Parathyroid adenoma (tissue), 2 donors: ENCODE data around the gene SERPINA7.

Source experiments
- H2AFZ ChIP-seq: fragments of 300-600 bp; sonication (generic); one replicate; pipeline ENCODE4 v1.7.0; 2017; ENCODE audit warnings: antibody characterized with exemption, mild to moderate bottlenecking
- H3K27ac ChIP-seq: fragments of 300-600 bp; sonication (generic); one replicate; pipeline ENCODE4 v1.7.0; 2017
- H3K27me3 ChIP-seq: fragments of 300-600 bp; sonication (generic); one replicate; pipeline ENCODE4 v1.7.0; 2017; ENCODE audit warnings: low read length; ENCODE audit not compliant: control insufficient read depth, insufficient read depth
- H3K36me3 ChIP-seq: fragments of 300-600 bp; sonication (generic); one replicate; pipeline ENCODE4 v1.7.0; 2017; ENCODE audit warnings: low read length; ENCODE audit not compliant: control insufficient read depth, insufficient read depth
- H3K4me1 ChIP-seq: fragments of 300-600 bp; sonication (generic); one replicate; pipeline ENCODE4 v1.7.0; 2017; ENCODE audit warnings: control low read depth
- H3K4me2 ChIP-seq: fragments of 300-600 bp; sonication (generic); one replicate; pipeline ENCODE4 v1.7.0; 2017; ENCODE audit warnings: low read length
- H3K4me3 ChIP-seq: fragments of 300-600 bp; sonication (generic); one replicate; pipeline ENCODE4 v1.7.0; 2017; ENCODE audit warnings: low read depth, low read length
- H3K79me2 ChIP-seq: fragments of 300-600 bp; sonication (generic); one replicate; pipeline ENCODE4 v1.7.0; 2017; ENCODE audit warnings: control low read depth
- H3K9ac ChIP-seq: fragments of 300-600 bp; sonication (generic); one replicate; pipeline ENCODE4 v1.7.0; 2017; ENCODE audit warnings: mild to moderate bottlenecking
- H3K9me3 ChIP-seq: fragments of 300-600 bp; sonication (generic); one replicate; pipeline ENCODE4 v1.7.0; 2017; ENCODE audit warnings: low read length; ENCODE audit not compliant: control insufficient read depth
- TF ChIP-seq, protein P1 (sequence below): fragments of 300-600 bp; sonication (generic); IDR thresholded peaks from one replicate; pipeline ENCODE4 v1.7.0; 2017; ENCODE audit warnings: antibody characterized with exemption, mild to moderate bottlenecking
- donor health status: primary hyperparathyroidism.

The SERPINA7 gene

DNA sequence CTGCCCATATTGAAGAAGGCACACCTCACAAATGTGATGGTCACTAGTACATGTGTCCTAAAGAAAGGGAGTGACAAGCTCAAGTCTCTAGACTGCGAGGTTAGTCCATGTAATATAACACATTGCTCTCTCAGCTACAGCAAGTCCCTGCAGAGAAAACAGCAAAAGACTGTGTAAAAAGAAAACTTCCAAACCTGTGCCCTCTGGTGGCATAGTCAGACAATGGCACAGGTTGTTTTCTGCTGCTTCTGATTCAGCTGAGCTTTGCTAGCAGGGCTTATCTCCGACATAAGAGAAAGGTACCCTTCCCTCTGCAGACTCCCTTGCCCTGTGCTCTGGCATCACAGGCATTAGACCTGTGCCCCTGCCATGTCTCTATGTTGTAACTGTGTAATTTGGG, 1.4 kb upstream of the SERPINA7 start:
- Histone ChIP-seq H3K9me3 (no peaks in the 10 kb centered on the region), H2AFZ (no peak overlapping the region), H3K4me1 (no peaks in the 10 kb centered on the region)

DNA sequence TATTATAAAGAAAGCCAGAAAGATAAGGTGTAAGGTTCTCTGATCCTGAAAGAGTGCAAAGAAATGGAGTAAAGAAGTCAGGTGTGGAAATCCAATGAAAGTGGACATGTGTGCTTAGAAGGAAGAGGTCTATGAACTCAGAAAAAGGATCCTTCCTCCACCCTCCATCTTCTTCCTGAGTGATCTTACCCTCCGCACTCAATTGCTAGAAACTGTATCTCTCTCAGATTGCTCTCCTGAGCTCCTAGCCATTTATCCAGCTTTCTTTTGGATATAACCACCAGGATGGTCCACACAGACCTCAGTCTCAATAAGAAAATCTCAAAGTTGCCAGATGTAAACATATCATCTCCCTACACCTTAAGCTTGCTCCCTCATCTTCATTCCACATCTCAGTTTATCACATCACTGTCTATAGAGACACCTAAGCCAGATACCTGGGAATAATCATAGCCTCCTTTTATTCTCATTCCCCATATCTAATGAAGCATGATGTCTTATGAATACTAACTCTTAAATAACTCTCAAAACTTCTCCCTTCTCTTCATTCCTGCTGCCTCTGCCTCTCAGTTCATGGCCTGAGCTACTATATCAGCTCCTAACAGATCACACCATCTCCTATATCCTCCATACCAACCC, 573 bp downstream of the SERPINA7 start:
- Histone ChIP-seq H3K27me3 (no peaks in the 10 kb centered on the region), H3K4me2 (no peak overlapping the region), H3K9me3 (no peaks in the 10 kb centered on the region), H3K4me1 (no peaks in the 10 kb centered on the region), H2AFZ (no peak overlapping the region), H3K79me2 (no peaks in the 10 kb centered on the region), H3K4me3 (no peak overlapping the region), H3K9ac (no peak overlapping the region), H3K36me3 (no peaks in the 10 kb centered on the region), H3K27ac (no peak overlapping the region)
- TF ChIP-seq, protein P1, sequence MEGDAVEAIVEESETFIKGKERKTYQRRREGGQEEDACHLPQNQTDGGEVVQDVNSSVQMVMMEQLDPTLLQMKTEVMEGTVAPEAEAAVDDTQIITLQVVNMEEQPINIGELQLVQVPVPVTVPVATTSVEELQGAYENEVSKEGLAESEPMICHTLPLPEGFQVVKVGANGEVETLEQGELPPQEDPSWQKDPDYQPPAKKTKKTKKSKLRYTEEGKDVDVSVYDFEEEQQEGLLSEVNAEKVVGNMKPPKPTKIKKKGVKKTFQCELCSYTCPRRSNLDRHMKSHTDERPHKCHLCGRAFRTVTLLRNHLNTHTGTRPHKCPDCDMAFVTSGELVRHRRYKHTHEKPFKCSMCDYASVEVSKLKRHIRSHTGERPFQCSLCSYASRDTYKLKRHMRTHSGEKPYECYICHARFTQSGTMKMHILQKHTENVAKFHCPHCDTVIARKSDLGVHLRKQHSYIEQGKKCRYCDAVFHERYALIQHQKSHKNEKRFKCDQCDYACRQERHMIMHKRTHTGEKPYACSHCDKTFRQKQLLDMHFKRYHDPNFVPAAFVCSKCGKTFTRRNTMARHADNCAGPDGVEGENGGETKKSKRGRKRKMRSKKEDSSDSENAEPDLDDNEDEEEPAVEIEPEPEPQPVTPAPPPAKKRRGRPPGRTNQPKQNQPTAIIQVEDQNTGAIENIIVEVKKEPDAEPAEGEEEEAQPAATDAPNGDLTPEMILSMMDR, result no peak

More for the DNA sequence above, 1.4 kb upstream of the SERPINA7 start:
- no peak overlapping the region for H3K4me3 ChIP-seq
- H3K36me3 ChIP-seq, result no peaks in the 10 kb centered on the region
- TF ChIP-seq, protein P1, result no peak
- no peak overlapping the region for H3K27ac ChIP-seq
- H3K4me2 ChIP-seq, result no peak overlapping the region
- H3K27me3 ChIP-seq, result no peaks in the 10 kb centered on the region
- no peaks in the 10 kb centered on the region for H3K79me2 ChIP-seq
- H3K9ac ChIP-seq, result no peak overlapping the region

DNA sequence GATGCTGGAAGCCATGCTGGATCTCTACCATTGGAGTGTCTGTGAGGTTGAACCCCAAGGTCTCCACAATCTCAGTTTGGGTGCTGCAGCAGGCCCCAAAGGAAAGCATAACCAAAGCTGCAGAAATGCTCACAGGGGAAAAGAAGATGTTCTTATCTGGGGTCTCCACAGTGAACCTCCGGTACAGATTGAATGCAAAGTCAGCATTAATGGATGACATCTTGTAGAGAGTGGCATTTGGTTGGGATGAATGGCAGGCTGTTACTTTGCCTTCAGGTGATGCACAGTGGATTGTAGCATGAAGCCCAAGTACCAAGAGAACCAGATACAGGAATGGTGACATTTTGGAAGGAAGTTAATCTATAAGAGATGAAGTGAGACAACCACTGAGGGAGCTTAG, 1.8 kb downstream of the SERPINA7 start:
- no peaks in the 10 kb centered on the region for H3K27me3 ChIP-seq
- H3K79me2 ChIP-seq, result no peaks in the 10 kb centered on the region
- no peaks in the 10 kb centered on the region for H3K4me1 ChIP-seq
- TF ChIP-seq, protein P1, result no peak
- no peak overlapping the region for H3K27ac ChIP-seq
- no peak overlapping the region for H3K9ac ChIP-seq
- H3K4me2 ChIP-seq, result no peak overlapping the region
- no peaks in the 10 kb centered on the region for H3K9me3 ChIP-seq
- no peaks in the 10 kb centered on the region for H3K36me3 ChIP-seq
- H2AFZ ChIP-seq, result no peak overlapping the region
- H3K4me3 ChIP-seq, result no peak overlapping the region

DNA sequence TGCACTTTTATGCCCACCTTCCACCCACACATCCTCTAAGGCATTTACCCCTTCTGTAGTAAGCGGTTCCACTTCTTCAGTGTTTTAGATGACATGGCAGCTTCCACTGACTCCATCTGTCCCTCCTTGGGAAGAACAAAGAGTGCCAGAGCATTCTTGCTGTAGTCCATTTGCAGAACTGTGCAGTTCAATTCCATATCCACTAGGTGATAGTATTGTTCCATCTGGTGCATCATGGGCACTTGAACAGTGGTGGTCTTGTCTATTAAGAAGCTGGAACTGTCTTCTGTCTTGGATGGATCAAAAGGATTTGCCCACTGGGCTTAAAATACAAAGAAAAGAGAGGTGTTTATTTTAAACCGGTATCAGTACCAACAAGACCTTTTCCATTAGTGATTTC, 3.5 kb downstream of the SERPINA7 start:
- no peaks in the 10 kb centered on the region for H3K27me3 ChIP-seq
- H3K4me3 ChIP-seq, result no peak overlapping the region
- H3K79me2 ChIP-seq, result no peaks in the 10 kb centered on the region
- no peaks in the 10 kb centered on the region for H3K9me3 ChIP-seq
- no peak overlapping the region for H2AFZ ChIP-seq
- no peak overlapping the region for H3K9ac ChIP-seq
- TF ChIP-seq, protein P1, result no peak
- H3K4me2 ChIP-seq, result no peak overlapping the region
- H3K36me3 ChIP-seq, result no peaks in the 10 kb centered on the region
- no peak overlapping the region for H3K27ac ChIP-seq
- no peaks in the 10 kb centered on the region for H3K4me1 ChIP-seq

DNA sequence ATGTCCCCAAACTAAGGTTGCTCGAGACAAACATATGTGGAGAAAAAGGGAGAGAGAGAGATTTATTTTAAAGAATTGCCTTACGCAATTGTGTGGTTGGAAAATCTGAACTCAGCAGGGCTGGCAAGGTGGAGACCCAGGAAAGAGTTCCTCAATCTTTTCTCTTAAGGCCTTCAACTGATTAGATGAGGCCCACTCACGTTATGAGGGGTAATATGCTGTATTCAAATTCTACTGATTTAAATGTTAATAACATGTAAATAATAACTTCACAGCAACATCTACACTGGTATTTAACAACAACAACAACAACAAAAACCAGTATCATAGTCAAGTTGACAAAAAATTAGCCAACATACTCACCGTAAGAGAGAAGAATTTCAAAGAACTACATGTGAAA, 14.6 kb downstream of the SERPINA7 start:
- no peak overlapping the region for H3K4me2 ChIP-seq
- TF ChIP-seq, protein P1, result no peak
- no peak overlapping the region for H2AFZ ChIP-seq
- H3K79me2 ChIP-seq, result no peaks in the 10 kb centered on the region
- H3K27ac ChIP-seq, result no peak overlapping the region
- H3K9me3 ChIP-seq, result no peaks in the 10 kb centered on the region
- no peaks in the 10 kb centered on the region for H3K27me3 ChIP-seq
- H3K9ac ChIP-seq, result no peak overlapping the region
- no peak overlapping the region for H3K4me3 ChIP-seq
- H3K4me1 ChIP-seq, result no peaks in the 10 kb centered on the region
- H3K36me3 ChIP-seq, result no peaks in the 10 kb centered on the region
